ENCODE results near the gene ATP9B. TPM values are rescaled to one million over a fixed set of nuclear protein-coding genes. Genes with fewer than 3 reads are reported as not detected.

Gene ATP9B
- total RNA-seq, 1 experiment from 2014 or later, result 17.8 TPM

DNA sequence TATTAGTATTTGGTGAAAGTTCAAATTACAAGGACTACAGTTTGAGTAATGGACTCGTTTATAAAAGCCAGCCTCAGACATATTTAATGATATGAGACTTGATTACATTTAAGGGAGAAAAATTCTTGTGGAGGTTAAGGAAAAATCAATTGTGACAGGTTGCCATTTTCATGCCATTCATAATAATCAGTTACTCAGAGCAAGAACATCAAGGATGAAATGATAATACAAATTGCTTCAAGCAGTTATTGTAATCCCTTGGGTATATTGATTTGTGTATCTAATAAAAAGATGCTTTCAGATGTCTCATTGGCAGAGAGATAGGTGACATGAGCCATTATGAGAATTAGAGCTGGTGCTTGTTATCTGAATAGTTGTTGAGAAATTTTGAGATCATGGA, 153.6 kb downstream of the ATP9B start (continued):
- TF ChIP-seq SRF (IDR thresholded peaks at IDR 0.05; ENCODE audit: low read depth), result no peak
- no peak for TF ChIP-seq EZH2phosphoT487 (IDR thresholded peaks at IDR 0.05; ENCODE audit: borderline replicate concordance)
- TF ChIP-seq, protein P1, sequence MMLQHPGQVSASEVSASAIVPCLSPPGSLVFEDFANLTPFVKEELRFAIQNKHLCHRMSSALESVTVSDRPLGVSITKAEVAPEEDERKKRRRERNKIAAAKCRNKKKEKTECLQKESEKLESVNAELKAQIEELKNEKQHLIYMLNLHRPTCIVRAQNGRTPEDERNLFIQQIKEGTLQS (IDR thresholded peaks at IDR 0.05), result no peak
- TF ChIP-seq EGR1 (IDR thresholded peaks at IDR 0.05; ENCODE audit: low read depth), result no peak
- no peak for TF ChIP-seq EZH2 (IDR thresholded peaks at IDR 0.05)
- no peak for TF ChIP-seq ELF1 (IDR thresholded peaks at IDR 0.05; ENCODE audit: borderline replicate concordance, low read depth)

DNA sequence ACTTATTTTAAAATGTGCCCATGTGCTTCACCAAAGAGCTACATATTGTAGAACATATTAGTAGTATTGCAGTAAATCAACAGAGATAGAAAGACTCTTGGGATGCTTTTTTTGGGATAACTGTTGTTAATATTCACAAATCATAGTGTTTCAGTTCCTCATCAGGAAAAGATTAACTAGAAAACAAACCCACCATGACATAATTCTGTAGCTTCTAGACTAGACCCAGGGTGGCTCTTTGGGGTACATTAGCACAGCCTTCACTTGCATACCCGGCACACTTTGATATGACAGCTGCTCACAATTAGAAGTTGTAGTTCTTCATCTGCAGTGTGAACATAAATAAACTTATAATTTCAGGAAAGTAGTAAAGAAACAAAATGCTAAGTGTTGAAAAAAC, 154.2 kb downstream of the ATP9B start:
- no peaks in the 10 kb centered on the region for H3K27me3 ChIP-seq (ENCODE audit: insufficient read depth, low read length)
- ChIA-PET RAD21 (ENCODE audit: low non-redundant PET in 1 of 2, low total read pairs in 2 of 2, uncharacterized antibody in 2 of 2, unreplicated experiment in 2 of 2) (no interaction called here), CTCF (no interaction called here), POLR2A (no interaction called here)
- no peaks in the 10 kb centered on the region for H4K20me1 ChIP-seq (ENCODE audit: insufficient read depth)
- H3K4me3 ChIP-seq (replicated peaks in 1 of 2; ENCODE audit: low read depth in 1 of 2, low read length in 2 of 2), result no peak overlapping the region
- H3K9me3 ChIP-seq (ENCODE audit: control insufficient read depth in 1 of 2, insufficient read depth in 1 of 2, low read depth in 1 of 2, low read length in 2 of 2), result no peaks in the 10 kb centered on the region
- no peak overlapping the region for H2AFZ ChIP-seq (ENCODE audit: low read depth, low read length, poor library complexity, severe bottlenecking)
- no TSS peak for BruUV-seq (replicated peaks)
- no peak overlapping the region for H3K9ac ChIP-seq (ENCODE audit: low read length)
- H3K4me2 ChIP-seq (ENCODE audit: low read length), result no peak overlapping the region
- H3K9me2 ChIP-seq (ENCODE audit: insufficient read depth), result no peaks in the 10 kb centered on the region
- no peaks in the 10 kb centered on the region for H3K36me3 ChIP-seq (ENCODE audit: control insufficient read depth in 1 of 2, insufficient read depth in 2 of 2, low read length in 2 of 2)
- no peak overlapping the region for H3K27ac ChIP-seq (ENCODE audit: low read depth, low read length)
- intact Hi-C loops (cut with micrococcal nuclease), result no loop called here
- H3K79me2 ChIP-seq (ENCODE audit: insufficient read depth, low read length), result no peaks in the 10 kb centered on the region
- no peak for DNase-seq (ENCODE audit: low read depth, low spot score)
- no peaks in the 10 kb centered on the region for H3K4me1 ChIP-seq (ENCODE audit: control insufficient read depth in 1 of 2, insufficient read depth in 2 of 2, low read length in 2 of 2)
- ATAC-seq, result no peak
- TF ChIP-seq CBX3 (IDR thresholded peaks at IDR 0.05; ENCODE audit: low read depth), result no peak
- no peak for TF ChIP-seq EGR1 (IDR thresholded peaks at IDR 0.05; ENCODE audit: low read depth)
- TF ChIP-seq RAD21 (IDR thresholded peaks at IDR 0.05; ENCODE audit: low read depth), result no peak
- TF ChIP-seq FOSL1 (IDR thresholded peaks at IDR 0.05; ENCODE audit: low read depth), result no peak
- TF ChIP-seq ZNF274 (IDR thresholded peaks at IDR 0.05; ENCODE audit: low read depth, low read length), result no peak
- no peak for TF ChIP-seq TCF7L2 (IDR thresholded peaks at IDR 0.05; ENCODE audit: borderline replicate concordance, extremely low read depth, insufficient read depth, insufficient read length)
- no peak for TF ChIP-seq JUND (IDR thresholded peaks at IDR 0.05)
- TF ChIP-seq SIN3A (IDR thresholded peaks at IDR 0.05; ENCODE audit: low read depth), result no peak
- TF ChIP-seq, protein P2, sequence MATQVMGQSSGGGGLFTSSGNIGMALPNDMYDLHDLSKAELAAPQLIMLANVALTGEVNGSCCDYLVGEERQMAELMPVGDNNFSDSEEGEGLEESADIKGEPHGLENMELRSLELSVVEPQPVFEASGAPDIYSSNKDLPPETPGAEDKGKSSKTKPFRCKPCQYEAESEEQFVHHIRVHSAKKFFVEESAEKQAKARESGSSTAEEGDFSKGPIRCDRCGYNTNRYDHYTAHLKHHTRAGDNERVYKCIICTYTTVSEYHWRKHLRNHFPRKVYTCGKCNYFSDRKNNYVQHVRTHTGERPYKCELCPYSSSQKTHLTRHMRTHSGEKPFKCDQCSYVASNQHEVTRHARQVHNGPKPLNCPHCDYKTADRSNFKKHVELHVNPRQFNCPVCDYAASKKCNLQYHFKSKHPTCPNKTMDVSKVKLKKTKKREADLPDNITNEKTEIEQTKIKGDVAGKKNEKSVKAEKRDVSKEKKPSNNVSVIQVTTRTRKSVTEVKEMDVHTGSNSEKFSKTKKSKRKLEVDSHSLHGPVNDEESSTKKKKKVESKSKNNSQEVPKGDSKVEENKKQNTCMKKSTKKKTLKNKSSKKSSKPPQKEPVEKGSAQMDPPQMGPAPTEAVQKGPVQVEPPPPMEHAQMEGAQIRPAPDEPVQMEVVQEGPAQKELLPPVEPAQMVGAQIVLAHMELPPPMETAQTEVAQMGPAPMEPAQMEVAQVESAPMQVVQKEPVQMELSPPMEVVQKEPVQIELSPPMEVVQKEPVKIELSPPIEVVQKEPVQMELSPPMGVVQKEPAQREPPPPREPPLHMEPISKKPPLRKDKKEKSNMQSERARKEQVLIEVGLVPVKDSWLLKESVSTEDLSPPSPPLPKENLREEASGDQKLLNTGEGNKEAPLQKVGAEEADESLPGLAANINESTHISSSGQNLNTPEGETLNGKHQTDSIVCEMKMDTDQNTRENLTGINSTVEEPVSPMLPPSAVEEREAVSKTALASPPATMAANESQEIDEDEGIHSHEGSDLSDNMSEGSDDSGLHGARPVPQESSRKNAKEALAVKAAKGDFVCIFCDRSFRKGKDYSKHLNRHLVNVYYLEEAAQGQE (IDR thresholded peaks at IDR 0.05; ENCODE audit: low read depth), result no peak
- TF ChIP-seq EZH2phosphoT487 (IDR thresholded peaks at IDR 0.05; ENCODE audit: borderline replicate concordance), result no peak
- TF ChIP-seq EZH2 (IDR thresholded peaks at IDR 0.05), result no peak
- TF ChIP-seq, protein P3, sequence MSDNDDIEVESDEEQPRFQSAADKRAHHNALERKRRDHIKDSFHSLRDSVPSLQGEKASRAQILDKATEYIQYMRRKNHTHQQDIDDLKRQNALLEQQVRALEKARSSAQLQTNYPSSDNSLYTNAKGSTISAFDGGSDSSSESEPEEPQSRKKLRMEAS (IDR thresholded peaks at IDR 0.05), result no peak
- TF ChIP-seq YY1 (IDR thresholded peaks at IDR 0.05; ENCODE audit: extremely low read depth, insufficient replicate concordance, low read depth, low read length), result no peak
- TF ChIP-seq ELF1 (IDR thresholded peaks at IDR 0.05; ENCODE audit: borderline replicate concordance, low read depth), result no peak
- TF ChIP-seq, protein P4, sequence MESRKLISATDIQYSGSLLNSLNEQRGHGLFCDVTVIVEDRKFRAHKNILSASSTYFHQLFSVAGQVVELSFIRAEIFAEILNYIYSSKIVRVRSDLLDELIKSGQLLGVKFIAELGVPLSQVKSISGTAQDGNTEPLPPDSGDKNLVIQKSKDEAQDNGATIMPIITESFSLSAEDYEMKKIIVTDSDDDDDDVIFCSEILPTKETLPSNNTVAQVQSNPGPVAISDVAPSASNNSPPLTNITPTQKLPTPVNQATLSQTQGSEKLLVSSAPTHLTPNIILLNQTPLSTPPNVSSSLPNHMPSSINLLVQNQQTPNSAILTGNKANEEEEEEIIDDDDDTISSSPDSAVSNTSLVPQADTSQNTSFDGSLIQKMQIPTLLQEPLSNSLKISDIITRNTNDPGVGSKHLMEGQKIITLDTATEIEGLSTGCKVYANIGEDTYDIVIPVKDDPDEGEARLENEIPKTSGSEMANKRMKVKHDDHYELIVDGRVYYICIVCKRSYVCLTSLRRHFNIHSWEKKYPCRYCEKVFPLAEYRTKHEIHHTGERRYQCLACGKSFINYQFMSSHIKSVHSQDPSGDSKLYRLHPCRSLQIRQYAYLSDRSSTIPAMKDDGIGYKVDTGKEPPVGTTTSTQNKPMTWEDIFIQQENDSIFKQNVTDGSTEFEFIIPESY (IDR thresholded peaks at IDR 0.05; ENCODE audit: extremely low read depth, insufficient replicate concordance, low read length), result no peak
- TF ChIP-seq, protein P5, sequence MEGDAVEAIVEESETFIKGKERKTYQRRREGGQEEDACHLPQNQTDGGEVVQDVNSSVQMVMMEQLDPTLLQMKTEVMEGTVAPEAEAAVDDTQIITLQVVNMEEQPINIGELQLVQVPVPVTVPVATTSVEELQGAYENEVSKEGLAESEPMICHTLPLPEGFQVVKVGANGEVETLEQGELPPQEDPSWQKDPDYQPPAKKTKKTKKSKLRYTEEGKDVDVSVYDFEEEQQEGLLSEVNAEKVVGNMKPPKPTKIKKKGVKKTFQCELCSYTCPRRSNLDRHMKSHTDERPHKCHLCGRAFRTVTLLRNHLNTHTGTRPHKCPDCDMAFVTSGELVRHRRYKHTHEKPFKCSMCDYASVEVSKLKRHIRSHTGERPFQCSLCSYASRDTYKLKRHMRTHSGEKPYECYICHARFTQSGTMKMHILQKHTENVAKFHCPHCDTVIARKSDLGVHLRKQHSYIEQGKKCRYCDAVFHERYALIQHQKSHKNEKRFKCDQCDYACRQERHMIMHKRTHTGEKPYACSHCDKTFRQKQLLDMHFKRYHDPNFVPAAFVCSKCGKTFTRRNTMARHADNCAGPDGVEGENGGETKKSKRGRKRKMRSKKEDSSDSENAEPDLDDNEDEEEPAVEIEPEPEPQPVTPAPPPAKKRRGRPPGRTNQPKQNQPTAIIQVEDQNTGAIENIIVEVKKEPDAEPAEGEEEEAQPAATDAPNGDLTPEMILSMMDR (IDR thresholded peaks at IDR 0.05 in 2 of 3, conservative IDR thresholded peaks at IDR 0.05 in 1 of 3; ENCODE audit: borderline replicate concordance in 1 of 3, insufficient read depth in 1 of 3, low read depth in 2 of 3, low read length in 2 of 3), result no peak

Data from HCT116 (cell line).